ENCODE results near the gene LIPK. TPM values are rescaled to one million over a fixed set of nuclear protein-coding genes. Genes with fewer than 3 reads are reported as not detected.

The LIPK gene
- total RNA-seq, 2 donors from 2014 or later = not detected

GRCh38 chr10:88769384-88769783 is 63.3 kb downstream of the LIPK start:
- H3K27ac Mint-ChIP-seq = no peak overlapping the region
- H3K4me3 Mint-ChIP-seq = no peak overlapping the region
- H3K27me3 Mint-ChIP-seq = peaks cover 9% of the 10 kb centered on the region in 2 donors
- peaks cover 9% of the 10 kb centered on the region for H3K36me3 Mint-ChIP-seq
- ATAC-seq = no peak
- H3K9me3 Mint-ChIP-seq = no peaks in the 10 kb centered on the region
- no peaks in the 10 kb centered on the region for H3K4me1 Mint-ChIP-seq (ENCODE audit: low read depth in 2 of 2)
- DNase-seq (ENCODE audit: low spot score) = no peak

- H3K36me3 Mint-ChIP-seq = no peaks in the 10 kb centered on the region
- ATAC-seq = no peak
- H3K9me3 Mint-ChIP-seq = no peaks in the 10 kb centered on the region
- H3K4me3 Mint-ChIP-seq = no peak overlapping the region
- H3K27ac Mint-ChIP-seq = no peak overlapping the region
- peaks cover 5% of the 10 kb centered on the region in 2 donors for H3K4me1 Mint-ChIP-seq (ENCODE audit: low read depth in 2 of 2)
- no peak for DNase-seq (ENCODE audit: low spot score)
- peaks cover 13 to 23% of the 10 kb centered on the region in 2 donors for H3K27me3 Mint-ChIP-seq
These were observed 75.2 kb downstream of the LIPK start for GRCh38 chr10:88781206-88781605.

- ATAC-seq = no peak
- Mint-ChIP-seq H3K27me3 (peaks cover 10 to 14% of the 10 kb centered on the region in 2 donors), H3K4me1 (ENCODE audit: low read depth in 2 of 2) (peaks cover 5% of the 10 kb centered on the region in 2 donors), H3K9me3 (no peaks in the 10 kb centered on the region), H3K4me3 (no peak overlapping the region), H3K27ac (no peak overlapping the region), H3K36me3 (no peaks in the 10 kb centered on the region)
- no peak for DNase-seq (ENCODE audit: low spot score)
These were observed 76.2 kb downstream of the LIPK start for GRCh38 chr10:88782222-88782621.

GRCh38 chr10:88783724-88784123 is 77.7 kb downstream of the LIPK start:
- Mint-ChIP-seq H3K36me3 (no peaks in the 10 kb centered on the region), H3K9me3 (no peaks in the 10 kb centered on the region), H3K27me3 (peaks cover 6 to 8% of the 10 kb centered on the region in 2 donors), H3K4me1 (ENCODE audit: low read depth in 2 of 2) (peaks cover 5% of the 10 kb centered on the region in 2 donors), H3K4me3 (no peak overlapping the region), H3K27ac (no peak overlapping the region)
- DNase-seq (ENCODE audit: low spot score) (no peak), ATAC-seq (no peak)

- H3K4me1 Mint-ChIP-seq (ENCODE audit: low read depth in 2 of 2) = peaks cover 5% of the 10 kb centered on the region in 2 donors
- DNase-seq (ENCODE audit: low spot score) (no peak), ATAC-seq (peak in 1 of 2 donors; percentile 33)
- peaks cover 5 to 8% of the 10 kb centered on the region in 2 donors for H3K27me3 Mint-ChIP-seq
- no peak overlapping the region for H3K27ac Mint-ChIP-seq
- H3K4me3 Mint-ChIP-seq = no peak overlapping the region
- no peaks in the 10 kb centered on the region for H3K9me3 Mint-ChIP-seq
- H3K36me3 Mint-ChIP-seq = no peaks in the 10 kb centered on the region
These were observed 80.2 kb downstream of the LIPK start for GRCh38 chr10:88786032-88786770.

GRCh38 chr10:88787463-88787862 is 81.4 kb downstream of the LIPK start:
- DNase-seq (ENCODE audit: low spot score) = no peak
- H3K27me3 Mint-ChIP-seq = peaks cover 5 to 8% of the 10 kb centered on the region in 2 donors

GRCh38 chr10:88788924-88789323 is 82.9 kb downstream of the LIPK start:
- peaks cover 11 to 23% of the 10 kb centered on the region in 2 donors for H3K4me1 Mint-ChIP-seq (ENCODE audit: low read depth in 2 of 2)
- no peaks in the 10 kb centered on the region for H3K9me3 Mint-ChIP-seq
- no peak for DNase-seq (ENCODE audit: low spot score)
- H3K27ac Mint-ChIP-seq = no peak overlapping the region
- no peaks in the 10 kb centered on the region for H3K36me3 Mint-ChIP-seq
- H3K27me3 Mint-ChIP-seq = no peaks in the 10 kb centered on the region
- H3K4me3 Mint-ChIP-seq = no peak overlapping the region
- no peak for ATAC-seq

More at GRCh38 chr10:88787463-88787862, 81.4 kb downstream of the LIPK start:
- ATAC-seq = no peak
- Mint-ChIP-seq H3K9me3 (no peaks in the 10 kb centered on the region), H3K36me3 (no peaks in the 10 kb centered on the region), H3K4me1 (ENCODE audit: low read depth in 2 of 2) (peaks cover 8 to 13% of the 10 kb centered on the region in 2 donors), H3K4me3 (no peak overlapping the region), H3K27ac (no peak overlapping the region)

GRCh38 chr10:88791924-88792323 is 85.9 kb downstream of the LIPK start:
- Mint-ChIP-seq H3K27ac (no peak overlapping the region), H3K9me3 (no peaks in the 10 kb centered on the region), H3K4me3 (no peak overlapping the region), H3K4me1 (ENCODE audit: low read depth in 2 of 2) (peaks cover 12 to 28% of the 10 kb centered on the region in 2 donors), H3K36me3 (no peaks in the 10 kb centered on the region), H3K27me3 (no peaks in the 10 kb centered on the region)
- ATAC-seq (no peak), DNase-seq (ENCODE audit: low spot score) (no peak)

GRCh38 chr10:88792661-88793060 is 86.6 kb downstream of the LIPK start:
- Mint-ChIP-seq H3K27ac (peak overlapping the region in 1 of 2 donors; percentile 1), H3K27me3 (peaks cover 0 to under 1% of the 10 kb centered on the region in 2 donors), H3K4me3 (peak overlapping the region; percentile 9), H3K4me1 (ENCODE audit: low read depth in 2 of 2) (peaks cover 12 to 28% of the 10 kb centered on the region in 2 donors), H3K9me3 (no peaks in the 10 kb centered on the region), H3K36me3 (no peaks in the 10 kb centered on the region)
- ATAC-seq (peak; percentile 86 to 90), DNase-seq (ENCODE audit: low spot score) (peak; percentile 66)

GRCh38 chr10:88793712-88794299 is 87.8 kb downstream of the LIPK start:
- DNase-seq (ENCODE audit: low spot score) (no peak), ATAC-seq (peak; percentile 59 to 75)
- H3K4me3 Mint-ChIP-seq = peak overlapping the region; percentile 34
- no peaks in the 10 kb centered on the region for H3K36me3 Mint-ChIP-seq
- peaks cover 12 to 28% of the 10 kb centered on the region in 2 donors for H3K4me1 Mint-ChIP-seq (ENCODE audit: low read depth in 2 of 2)
- H3K9me3 Mint-ChIP-seq = no peaks in the 10 kb centered on the region
- peak overlapping the region; percentile 30 to 56 for H3K27ac Mint-ChIP-seq
- peaks cover 0 to 7% of the 10 kb centered on the region in 2 donors for H3K27me3 Mint-ChIP-seq

GRCh38 chr10:88794731-88795130 is 88.7 kb downstream of the LIPK start:
- Mint-ChIP-seq H3K27me3 (peaks cover 0 to 7% of the 10 kb centered on the region in 2 donors), H3K4me3 (no peak overlapping the region), H3K9me3 (no peaks in the 10 kb centered on the region), H3K36me3 (no peaks in the 10 kb centered on the region), H3K27ac (no peak overlapping the region), H3K4me1 (ENCODE audit: low read depth in 2 of 2) (peaks cover 12 to 28% of the 10 kb centered on the region in 2 donors)
- ATAC-seq = no peak
- DNase-seq (ENCODE audit: low spot score) = no peak

GRCh38 chr10:88800152-88801125 is 94.4 kb downstream of the LIPK start:
- Mint-ChIP-seq H3K4me1 (ENCODE audit: low read depth in 2 of 2) (peaks cover 6 to 13% of the 10 kb centered on the region in 2 donors), H3K4me3 (no peak overlapping the region), H3K36me3 (no peaks in the 10 kb centered on the region), H3K27ac (no peak overlapping the region), H3K9me3 (no peaks in the 10 kb centered on the region), H3K27me3 (peaks cover 0 to 7% of the 10 kb centered on the region in 2 donors)
- DNase-seq (ENCODE audit: low spot score) (no peak), ATAC-seq (peak; percentile 69 to 78)

Measured in natural killer cell treated with Interleukin-12 subunit alpha and Interleukin-12 subunit beta and Interleukin-15 and Interleukin-18, amount 100 ng/mL, for 72 hours (primary cell).